GM21529 (cell line): Measurements from ENCODE around the gene RTEL1.
A peak's percentile ranks its signal among the peaks of the same experiment; 100 is the strongest.
"Not testable (repeated sequence)": the region's sequence is repeated elsewhere in the genome, so short reads cannot be mapped to it uniquely, and the experiment has no call there.

Experiments used
- ATAC-seq: cut with Tn5 transposase; IDR thresholded peaks from one replicate; pipeline ENCODE4 v1.9.1; 2021; ENCODE audit not compliant: unreplicated experiment

RTEL1 gene

DNA sequence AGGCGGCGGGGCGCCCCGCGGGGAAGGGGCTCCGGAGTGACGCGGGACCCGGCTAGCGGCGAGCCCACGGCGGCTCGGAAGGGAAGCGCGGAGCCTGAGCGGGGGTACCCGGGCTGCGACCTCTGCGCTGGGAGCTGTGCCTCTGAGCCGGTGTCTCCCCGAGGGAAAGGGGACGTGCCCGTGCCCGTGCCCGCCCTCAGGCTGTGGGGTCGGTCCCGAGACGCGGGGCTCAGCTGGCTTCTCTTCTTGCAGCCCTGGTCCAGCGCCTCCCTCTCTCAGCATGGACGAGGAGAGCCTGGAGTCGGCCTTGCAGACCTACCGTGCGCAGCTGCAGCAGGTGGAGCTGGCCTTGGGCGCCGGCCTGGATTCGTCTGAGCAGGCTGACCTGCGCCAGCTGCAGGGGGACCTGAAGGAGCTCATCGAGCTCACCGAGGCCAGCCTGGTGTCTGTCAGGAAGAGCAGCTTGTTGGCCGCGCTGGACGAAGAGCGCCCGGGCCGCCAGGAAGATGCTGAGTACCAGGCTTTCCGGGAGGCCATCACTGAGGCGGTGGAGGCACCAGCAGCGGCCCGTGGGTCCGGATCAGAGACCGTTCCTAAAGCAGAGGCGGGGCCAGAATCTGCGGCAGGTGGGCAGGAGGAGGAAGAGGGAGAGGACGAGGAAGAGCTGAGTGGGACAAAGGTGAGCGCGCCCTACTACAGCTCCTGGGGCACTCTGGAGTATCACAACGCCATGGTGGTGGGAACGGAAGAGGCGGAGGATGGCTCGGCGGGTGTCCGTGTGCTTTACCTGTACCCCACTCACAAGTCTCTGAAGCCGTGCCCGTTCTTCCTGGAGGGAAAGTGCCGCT, 50.4 kb downstream of the RTEL1 start:
- peak; percentile 5 for ATAC-seq

DNA sequence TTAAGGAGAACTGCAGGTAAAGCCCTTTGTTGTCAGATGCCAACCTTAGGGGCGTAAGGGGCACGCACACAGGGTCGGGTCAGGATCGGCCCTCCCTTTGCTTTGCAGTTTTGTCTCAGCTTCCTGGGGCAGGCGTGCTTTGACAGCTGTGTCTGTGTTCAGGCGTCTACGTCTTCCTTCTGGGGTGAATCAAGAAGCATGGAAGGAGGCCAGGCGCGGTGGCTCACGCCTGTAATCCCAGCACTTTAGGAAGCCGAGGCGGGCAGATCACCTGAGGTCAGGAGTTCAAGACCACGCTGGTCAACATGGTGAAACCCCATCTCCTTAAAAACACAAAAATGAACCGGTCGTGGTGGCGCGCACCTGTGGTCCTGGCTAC, 51.0 kb downstream of the RTEL1 start:
- ATAC-seq, result no peak

DNA sequence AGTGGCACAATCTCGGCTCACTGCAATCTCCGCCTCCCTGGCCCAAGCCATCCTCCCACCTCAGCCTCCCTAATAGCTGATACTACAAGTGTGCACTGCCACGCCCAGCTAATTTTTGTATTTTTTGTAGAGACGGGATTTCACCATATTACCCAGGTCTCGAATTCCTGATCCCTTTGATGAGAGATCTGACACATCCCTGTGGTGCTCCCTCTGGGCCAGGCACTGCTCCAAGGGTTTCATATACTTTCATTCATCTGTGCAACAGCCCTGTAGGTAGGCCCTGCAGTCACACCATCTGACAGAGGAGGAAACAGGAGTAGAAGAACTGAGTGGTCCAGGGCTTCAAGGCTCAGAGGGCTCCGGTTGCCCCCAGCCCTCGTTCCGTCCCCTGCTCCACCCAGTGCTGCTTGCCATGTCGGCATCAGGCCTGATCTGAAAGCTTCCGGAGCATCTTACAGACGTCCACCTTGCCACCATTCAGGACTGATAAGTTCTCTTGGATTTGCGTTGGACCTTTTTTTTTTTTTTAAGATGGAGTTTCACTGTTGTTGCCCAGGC, 53.1 kb downstream of the RTEL1 start:
- no peak for ATAC-seq

DNA sequence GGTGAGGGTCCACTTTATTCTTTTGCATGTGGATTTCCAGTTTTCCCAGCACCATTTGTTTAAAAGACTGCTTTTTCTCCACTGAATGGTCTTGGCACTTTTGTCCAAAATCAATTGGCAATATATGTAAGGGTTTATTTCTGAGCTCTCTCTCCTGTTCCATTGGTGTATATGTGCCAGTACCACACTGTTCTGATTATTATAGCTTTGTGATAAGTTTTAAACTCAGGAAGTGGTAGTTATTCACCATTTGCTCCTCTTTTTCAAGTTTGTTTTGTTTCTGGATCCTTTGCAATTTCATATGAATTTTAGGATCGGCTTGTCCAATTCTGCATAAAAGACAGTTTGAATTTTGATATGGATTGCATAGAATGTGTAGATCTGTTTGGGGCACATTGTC, 54.1 kb downstream of the RTEL1 start:
- no peak for ATAC-seq

DNA sequence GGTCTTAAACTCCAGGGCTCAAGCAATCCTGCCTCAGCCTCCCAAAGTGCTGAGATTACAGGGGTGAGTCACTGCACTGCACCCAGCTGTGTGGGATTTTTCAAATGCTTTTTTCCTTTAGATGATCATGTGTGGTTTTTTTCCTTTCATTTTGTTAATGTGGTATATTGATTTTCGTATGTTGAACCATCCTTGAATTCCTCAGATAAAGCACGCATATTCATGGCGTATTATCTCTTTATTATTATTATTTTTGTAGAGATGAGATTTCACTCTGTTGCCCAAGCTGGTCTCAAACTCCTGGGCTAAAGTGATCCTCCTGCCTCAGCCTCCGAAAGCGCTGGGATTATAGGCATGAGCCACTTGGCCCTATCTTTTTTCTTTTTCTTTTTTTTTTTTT, 56.7 kb downstream of the RTEL1 start:
- no peak for ATAC-seq

DNA sequence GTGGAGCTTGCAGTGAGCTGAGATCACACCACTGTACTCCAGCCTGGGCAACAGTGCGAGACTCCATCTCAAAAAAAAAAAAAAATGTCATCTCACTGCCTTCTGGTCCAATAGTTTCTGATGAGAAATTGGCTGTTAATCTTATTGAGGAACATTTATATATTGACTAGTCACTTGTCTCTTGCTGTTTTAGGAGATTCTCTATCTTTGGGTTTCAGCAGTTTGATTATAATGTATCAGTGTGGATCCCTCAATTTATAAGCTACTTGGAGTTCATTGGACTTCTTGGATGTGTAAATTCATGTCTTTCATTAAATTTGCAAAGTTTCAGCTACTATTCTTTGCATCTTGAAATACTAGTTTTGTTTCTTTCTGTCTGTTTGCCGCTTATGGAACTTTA, 60.9 kb downstream of the RTEL1 start:
- no peak for ATAC-seq

DNA sequence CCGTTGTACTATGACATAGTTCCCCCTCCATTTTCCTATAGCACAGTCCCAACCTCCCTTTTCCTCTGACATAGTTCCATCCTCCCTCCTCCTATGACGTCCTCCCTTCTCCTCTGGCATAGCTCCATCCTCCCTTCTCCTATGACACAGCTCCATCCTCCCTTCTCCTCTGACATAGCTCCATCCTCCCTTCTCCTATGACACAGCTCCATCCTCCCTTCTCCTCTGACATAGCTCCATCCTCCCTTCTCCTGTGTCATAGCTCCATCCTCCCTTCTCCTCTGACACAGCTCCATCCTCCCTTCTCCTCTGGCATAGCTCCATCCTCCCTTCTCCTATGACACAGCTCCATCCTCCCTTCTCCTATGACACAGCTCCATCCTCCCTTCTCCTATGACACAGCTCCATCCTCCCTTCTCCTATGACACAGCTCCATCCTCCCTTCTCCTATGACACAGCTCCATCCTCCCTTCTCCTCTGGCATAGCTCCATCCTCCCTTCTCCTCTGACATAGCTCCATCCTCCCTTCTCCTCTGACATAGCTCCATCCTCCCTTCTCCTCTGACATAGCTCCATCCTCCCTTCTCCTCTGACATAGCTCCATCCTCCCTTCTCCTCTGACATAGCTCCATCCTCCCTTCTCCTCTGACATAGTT, 65.0 kb downstream of the RTEL1 start:
- ATAC-seq, result not testable (repeated sequence)

DNA sequence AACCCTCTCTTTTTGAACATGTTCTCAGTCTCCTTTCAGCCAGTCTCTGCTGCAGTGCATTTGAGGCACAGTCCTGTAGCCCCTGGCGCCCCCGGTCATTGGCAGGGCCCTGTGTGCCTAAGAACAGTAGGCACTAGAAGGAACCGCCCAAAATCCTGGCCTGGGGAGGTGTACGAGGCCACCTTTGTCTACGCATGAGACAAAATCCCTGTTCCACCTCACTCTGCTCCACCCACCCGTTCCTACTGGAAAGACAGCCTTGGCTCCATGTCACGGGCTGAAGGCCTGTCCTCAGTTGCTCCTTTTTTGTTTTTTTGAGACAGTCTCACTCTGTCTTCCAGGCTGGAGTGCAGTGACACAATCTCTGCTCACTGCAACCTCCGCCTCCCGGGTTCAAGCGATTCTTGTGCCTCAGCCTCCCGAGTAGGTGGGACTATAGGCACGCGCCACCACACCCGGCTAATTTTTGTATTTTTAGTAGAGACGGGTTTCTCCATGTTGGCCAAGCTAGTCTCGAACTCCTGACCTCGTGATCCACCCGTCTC, 72.1 kb downstream of the RTEL1 start:
- ATAC-seq, result not testable (repeated sequence)

DNA sequence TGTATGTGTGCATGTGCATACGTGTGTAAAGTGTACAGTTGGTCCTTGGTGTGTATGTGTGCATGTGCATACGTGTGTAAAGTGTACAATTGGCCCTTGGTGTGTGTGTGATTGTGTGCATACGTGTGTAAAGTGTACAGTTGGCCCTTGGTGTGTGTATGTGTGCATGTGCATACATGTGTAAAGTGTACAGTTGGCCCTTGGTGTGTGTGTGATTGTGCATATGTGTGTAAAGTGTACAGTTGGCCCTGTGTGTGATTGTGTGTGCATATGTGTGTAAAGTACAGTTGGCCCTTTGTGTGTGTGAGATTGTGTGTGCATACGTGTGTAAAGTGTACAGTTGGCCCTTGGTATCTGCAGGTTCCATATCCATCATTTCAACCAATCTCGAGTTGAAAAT, 73.3 kb downstream of the RTEL1 start:
- no peak for ATAC-seq

DNA sequence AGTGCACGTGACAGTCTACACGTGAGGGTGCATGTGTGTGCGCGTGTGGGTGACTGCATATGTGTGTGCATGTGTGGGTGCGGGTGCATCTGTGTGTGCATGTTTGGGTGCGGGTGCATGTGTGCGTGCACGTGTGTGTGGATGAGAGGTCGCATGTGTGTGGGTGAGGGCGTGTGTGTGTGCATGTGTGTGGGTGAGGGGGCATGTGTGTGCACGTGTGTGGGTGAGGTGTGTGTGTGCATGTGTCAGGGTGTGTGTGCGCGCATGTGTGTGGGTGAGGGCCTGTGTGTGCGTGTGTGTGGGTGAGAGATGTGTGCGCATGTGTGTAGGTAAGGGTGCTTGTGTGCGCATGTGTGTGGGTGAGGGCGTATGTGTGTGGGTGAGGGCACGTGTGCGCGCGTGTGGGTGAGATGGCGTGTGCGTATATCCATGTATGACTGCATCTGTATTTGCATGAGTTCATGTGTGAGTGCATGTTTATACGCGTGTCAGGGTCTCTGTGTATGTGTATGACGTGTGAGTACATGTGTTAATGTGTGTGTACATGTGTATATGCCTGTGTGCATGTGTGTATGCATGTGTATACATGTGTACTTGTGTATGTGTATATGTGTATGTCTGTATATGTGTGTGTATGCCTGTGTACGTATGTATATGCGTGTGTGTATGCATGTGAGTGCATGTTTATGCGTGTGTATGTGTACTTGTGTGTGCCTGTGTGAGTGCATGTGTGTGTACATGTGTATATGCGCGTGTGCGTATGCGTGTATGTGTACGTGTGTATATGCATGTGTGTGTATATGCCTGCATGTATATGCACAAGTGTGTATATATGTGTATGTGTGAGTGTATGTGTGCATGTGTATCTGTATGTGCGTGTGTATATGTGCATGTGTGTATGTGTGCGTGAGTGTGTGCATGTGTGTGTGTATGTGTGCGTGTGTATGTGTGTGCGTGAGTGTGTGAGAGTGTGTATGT, 74.3 kb downstream of the RTEL1 start:
- no peak for ATAC-seq

DNA sequence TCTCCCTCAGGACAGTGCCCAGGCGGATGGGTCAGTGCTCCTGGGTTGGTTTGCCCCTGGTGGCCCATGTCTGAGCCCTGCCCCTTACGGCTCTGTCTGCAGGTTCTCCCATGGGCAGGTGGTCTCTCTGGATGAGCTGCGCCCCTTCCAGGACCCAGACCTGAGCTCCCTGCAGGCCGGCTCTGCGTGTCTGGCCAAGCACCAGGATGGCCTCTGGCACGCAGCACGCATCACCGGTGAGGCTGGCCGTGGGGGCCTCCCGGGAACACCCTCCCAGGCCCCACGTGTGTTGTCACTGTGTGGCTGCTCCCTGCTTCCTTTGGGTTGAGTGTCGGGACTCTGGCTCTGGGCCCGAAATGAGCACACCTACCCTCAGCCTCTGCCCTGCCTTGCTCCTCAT, 75.0 kb downstream of the RTEL1 start:
- no peak for ATAC-seq

DNA sequence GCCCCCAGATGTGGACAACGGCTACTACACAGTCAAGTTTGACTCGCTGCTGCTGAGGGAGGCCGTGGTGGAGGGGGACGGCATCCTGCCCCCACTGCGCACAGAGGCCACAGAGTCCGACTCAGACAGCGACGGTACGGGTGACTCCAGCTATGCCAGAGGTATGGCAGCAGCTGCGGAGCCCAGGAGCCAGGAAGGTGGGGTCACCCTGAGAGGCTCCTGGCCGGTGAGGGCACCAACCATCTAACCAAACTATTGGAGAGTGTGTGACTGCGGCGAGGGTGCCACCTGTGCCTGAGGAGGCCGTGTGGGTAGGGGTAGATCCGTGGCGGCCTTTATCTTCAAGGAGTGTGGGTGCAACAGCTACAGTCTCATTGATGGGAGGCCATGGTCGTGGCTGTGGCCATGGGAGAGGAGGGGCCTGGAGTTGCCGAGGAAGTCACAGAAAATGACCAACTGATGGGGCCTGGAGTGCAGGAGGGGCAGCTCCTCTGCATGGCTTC, 75.5 kb downstream of the RTEL1 start:
- ATAC-seq, result no peak

DNA sequence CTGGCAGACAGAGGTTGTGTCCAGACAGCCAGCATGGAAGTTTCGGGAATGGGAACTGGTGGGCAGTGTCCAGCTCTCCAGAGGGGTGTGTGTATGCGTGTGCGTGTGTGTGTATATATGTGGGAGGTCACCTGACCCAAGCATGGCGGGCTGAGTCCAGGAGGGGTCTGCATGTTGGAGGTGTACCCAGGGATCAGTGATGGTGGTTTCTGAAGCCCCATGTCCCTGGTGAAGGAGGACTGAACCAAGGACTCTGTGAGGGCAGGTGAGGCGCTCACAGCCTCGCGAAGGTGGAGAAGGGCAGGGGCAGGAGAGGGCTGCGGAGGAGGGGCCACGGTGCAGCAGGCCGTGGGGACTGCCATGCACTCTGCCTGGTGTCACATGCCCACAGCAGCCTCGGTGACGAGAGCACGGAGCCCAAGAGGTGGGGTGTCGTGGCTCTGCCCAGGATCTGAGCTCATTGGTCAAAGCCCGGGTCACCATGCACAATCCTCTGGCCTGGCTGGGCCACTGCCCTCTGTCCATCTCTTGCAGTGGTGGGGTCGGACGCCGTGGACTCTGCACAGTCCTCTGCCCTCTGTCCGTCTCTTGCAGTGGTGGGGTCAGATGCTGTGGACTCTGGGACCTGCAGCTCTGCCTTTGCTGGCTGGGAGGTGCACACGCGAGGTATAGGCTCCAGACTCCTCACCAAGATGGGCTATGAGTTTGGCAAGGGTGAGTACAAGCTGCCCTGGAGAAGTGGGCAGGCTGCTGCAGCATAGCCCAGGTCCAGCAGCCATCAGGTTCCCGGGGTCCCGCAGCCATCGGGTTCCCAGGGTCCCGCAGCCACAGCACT, 76.2 kb downstream of the RTEL1 start:
- no peak for ATAC-seq

DNA sequence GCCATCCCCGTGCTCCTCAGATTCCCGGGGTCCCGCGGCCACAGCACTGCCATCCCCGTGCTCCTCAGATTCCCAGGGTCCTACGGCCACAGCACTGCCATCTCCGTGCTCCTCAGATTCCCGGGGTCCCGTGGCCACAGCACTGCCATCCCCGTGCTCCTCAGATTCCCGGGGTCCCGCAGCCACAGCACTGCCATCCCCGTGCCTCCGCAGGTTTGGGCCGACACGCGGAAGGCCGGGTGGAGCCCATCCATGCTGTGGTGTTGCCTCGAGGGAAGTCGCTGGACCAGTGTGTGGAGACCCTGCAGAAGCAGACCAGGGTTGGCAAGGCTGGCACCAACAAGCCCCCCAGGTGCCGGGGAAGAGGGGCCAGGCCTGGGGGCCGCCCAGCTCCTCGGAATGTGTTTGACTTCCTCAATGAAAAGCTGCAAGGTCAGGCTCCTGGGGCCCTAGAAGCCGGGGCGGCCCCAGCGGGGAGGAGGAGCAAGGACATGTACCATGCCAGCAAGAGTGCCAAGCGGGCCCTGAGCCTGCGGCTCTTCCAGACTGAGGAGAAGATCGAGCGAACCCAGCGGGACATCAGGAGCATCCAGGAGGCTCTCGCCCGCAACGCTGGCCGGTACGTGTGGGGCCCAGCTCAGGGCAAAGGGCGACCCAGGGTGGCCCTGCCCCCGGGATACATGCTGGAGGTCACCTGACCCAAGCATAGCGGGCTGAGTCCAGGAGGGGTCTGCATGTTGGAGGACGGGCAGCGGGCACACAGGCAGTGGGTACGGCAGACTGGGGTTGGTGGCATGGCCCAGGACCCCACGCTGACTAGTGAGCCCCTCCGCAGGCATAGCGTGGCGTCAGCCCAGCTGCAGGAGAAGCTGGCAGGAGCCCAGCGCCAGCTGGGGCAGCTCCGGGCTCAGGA, 77.1 kb downstream of the RTEL1 start:
- ATAC-seq, result no peak

DNA sequence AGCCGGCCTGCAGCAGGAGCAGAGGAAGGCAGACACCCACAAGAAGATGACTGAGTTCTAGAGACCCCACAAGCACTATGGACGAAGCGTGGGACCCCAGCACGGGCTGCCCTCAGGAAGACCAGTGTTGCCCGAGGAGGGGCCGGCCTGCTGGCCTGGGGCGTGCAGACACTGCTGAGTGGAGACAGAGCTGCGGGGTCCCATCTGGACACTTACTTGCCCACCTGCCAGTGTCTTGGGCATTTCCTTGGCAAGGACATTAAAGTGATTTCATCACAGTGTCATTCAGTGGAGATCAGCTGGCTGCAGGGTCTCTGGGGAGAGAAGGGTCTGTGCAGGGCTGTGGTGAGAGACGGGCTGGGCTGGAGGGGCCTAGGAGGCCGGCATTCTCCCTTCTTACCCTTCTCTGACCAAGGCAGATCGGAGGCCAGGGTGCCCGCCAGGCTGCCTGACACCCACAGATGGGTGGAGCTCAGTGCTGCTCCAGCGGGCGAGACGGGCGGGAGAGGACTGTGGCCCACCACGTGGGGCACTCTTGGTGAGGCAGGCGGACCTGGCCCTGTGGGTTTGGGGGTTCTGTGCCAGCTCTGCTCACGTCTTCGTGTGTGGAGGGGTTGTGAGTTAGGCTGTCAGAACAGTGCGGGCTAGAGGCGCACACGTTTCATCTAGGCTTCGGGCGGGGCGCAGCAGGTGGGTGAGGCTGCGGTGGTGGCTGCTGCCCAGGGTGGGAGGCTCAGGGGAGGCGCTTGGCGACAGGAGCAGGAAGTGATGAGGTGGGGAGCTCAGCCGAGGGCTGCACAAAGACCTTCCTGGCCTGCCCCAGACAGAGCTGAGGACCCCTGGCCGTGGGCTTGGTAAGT, 78.0 kb downstream of the RTEL1 start, which contains the start of gene LIME1:
Gene LIME1 (plus strand): TSS at position 806 of the 860 bp plus-strand sequence. CDS start 886 bp downstream, outside the sequence.
- no peak for ATAC-seq

DNA sequence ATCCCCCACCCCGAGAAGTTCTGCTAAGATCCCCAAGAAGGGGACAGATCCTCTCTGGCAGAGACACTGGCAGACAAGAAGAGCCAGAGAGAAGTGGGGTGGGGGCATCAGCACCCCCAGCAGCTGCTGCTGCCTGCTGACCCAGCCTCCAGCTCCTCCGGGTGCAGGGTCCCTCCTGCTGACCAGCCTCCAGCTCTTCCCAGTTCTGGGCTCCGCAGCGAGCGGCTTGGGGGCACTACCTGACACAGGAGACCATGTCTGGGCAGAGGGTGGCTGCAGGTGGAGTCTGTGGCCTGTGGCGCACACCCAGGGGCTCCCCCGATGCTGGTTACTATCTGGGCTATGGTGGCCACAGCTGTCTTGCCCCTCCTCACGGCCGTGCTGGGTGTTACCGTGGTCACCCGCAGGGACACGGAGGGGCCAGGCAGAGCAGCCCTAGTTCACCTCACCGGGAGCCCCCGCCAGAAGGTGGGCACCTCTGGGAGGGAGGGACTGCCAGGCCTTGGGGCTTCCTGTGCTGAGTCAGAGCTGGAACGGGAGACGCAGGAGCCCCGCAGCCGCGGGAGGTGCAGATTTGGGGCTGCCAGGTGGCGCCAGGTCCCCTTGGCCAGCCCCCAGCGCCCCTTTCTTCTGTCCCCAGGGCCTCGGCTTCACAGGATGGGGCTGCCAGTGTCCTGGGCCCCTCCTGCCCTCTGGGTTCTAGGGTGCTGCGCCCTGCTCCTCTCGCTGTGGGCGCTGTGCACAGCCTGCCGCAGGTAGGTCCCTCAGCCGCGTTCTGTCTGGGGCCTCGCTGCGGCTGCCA, 79.0 kb downstream of the RTEL1 start:
- no peak for ATAC-seq

DNA sequence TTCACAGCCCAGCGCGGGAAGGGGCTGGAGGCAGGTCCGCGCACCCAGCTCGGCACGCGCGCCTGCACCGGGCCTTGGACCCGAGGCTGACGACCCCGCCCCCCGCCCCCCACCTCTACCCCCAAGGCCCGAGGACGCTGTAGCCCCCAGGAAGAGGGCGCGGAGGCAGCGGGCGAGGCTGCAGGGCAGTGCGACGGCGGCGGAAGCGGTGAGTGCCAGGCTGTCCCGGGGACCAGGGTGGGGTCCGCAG, 79.5 kb downstream of the RTEL1 start:
- ATAC-seq, result no peak
